Karpas-422 (cell line): ENCODE results near the gene CCDC124. TPM values are rescaled to one million over a fixed set of nuclear protein-coding genes. Genes with fewer than 3 reads are reported as not detected.

ENCODE experiments used
- small RNA-seq: library from RNA; depleted of rRNA; stranded (forward); fragments of <200 nt; gene quantifications from one replicate; pipeline ENCODE3, GENCODE V24; 2014
- total RNA-seq: library from RNA; depleted of rRNA; stranded (reverse); fragments of >200 nt; shearing (Covaris generic); gene quantifications from 2 replicates; pipeline ENCODE4 v1.2.3, GENCODE V29; 2014; ENCODE audit warnings: low replicate concordance; rRNA removed

The CCDC124 gene
- total RNA-seq, 1 experiment from 2014 or later, result 13.9 TPM

Small RNA genes within 50 kb of the gene (small RNA-seq; reads per million reads assigned to genes)
- gene RNA5SP468, result not detected

Other genes starting within 250 kb of the CCDC124 start
- gene UNC13A, start 244.7 kb upstream of the CCDC124 start, total RNA-seq, result under 0.01 TPM in 1 of 2 replicates, not detected in the other
- 22.9 and 34.6 TPM in 2 replicates for gene MAP1S, start 213.5 kb upstream of the CCDC124 start, total RNA-seq
- gene FCHO1, start 181.5 kb upstream of the CCDC124 start, total RNA-seq, result 16.6 and 40.4 TPM in 2 replicates
- not detected in 2 replicates for gene B3GNT3, start 137.9 kb upstream of the CCDC124 start, total RNA-seq
- gene INSL3, start 111.5 kb upstream of the CCDC124 start, total RNA-seq, result not detected in 2 replicates
- 5.7 and 9.5 TPM in 2 replicates for gene JAK3, start 85.0 kb upstream of the CCDC124 start, total RNA-seq
- gene RPL18A, start 73.1 kb upstream of the CCDC124 start, total RNA-seq, result 1,678 and 2,364 TPM in 2 replicates
- not detected in 2 replicates for gene SLC5A5, start 61.1 kb upstream of the CCDC124 start, total RNA-seq
- not detected in 2 replicates for gene KCNN1, start 34.1 kb downstream of the CCDC124 start, total RNA-seq
- 12.3 and 46.8 TPM in 2 replicates for gene ARRDC2, start 75.2 kb downstream of the CCDC124 start, total RNA-seq
- 6.1 and 9.6 TPM in 2 replicates for gene IL12RB1, start 153.9 kb downstream of the CCDC124 start, total RNA-seq
- 7.7 and 17.9 TPM in 2 replicates for gene MAST3, start 164.8 kb downstream of the CCDC124 start, total RNA-seq
- 5.1 and 5.7 TPM in 2 replicates for gene PIK3R2, start 220.1 kb downstream of the CCDC124 start, total RNA-seq
- gene IFI30, start 240.8 kb downstream of the CCDC124 start, total RNA-seq, result 256 and 416 TPM in 2 replicates